NCI-H2107 treated with DMSO at 0.1 percent for 48 hours (cell line): ENCODE data around the gene LIX1.
"Not testable (repeated sequence)": the region's sequence is repeated elsewhere in the genome, so short reads cannot be mapped to it uniquely, and the experiment has no call there.

Source experiments
- DNase-seq: peaks from one replicate; lab custom pipeline; 2025; ENCODE audit not compliant: unreplicated experiment; lab: John Stamatoyannopoulos, UW

Gene LIX1

GRCh38 chr5:97142521-97143254 lies at the start of gene LIX1:
TSS of gene LIX1 (minus strand) at chr5:97142611. CDS start at chr5:97142576, 35 bp downstream.
- peak; percentile 13 for DNase-seq

GRCh38 chr5:97191893-97192292 lies 49.5 kb upstream of the LIX1 start:
- DNase-seq = no peak

GRCh38 chr5:97189523-97189922 lies 47.1 kb upstream of the LIX1 start:
- DNase-seq = not testable (repeated sequence)

- DNase-seq = no peak
Measured at GRCh38 chr5:97183930-97184213, 41.5 kb upstream of the LIX1 start.

- DNase-seq = peak; percentile 84
Measured at GRCh38 chr5:97183100-97183929, 40.9 kb upstream of the LIX1 start, which contains the start of gene RIOK2. TSS of gene RIOK2 (minus strand) at chr5:97183247. CDS start at chr5:97183191, 56 bp downstream.

- no peak for DNase-seq
Measured at GRCh38 chr5:97182571-97183099, 40.2 kb upstream of the LIX1 start.

GRCh38 chr5:97181856-97182545 lies 39.6 kb upstream of the LIX1 start:
- no peak for DNase-seq

GRCh38 chr5:97179457-97179856 lies 37.0 kb upstream of the LIX1 start:
- DNase-seq = not testable (repeated sequence)

- DNase-seq = no peak
Measured at GRCh38 chr5:97172227-97172626, 29.8 kb upstream of the LIX1 start.

GRCh38 chr5:97171703-97172102 lies 29.3 kb upstream of the LIX1 start:
- DNase-seq = no peak

- DNase-seq = no peak
Measured at GRCh38 chr5:97167435-97167834, 25.0 kb upstream of the LIX1 start.

- DNase-seq = no peak
Measured at GRCh38 chr5:97165726-97166125, 23.3 kb upstream of the LIX1 start.

GRCh38 chr5:97164846-97165245 lies 22.4 kb upstream of the LIX1 start:
- no peak for DNase-seq

- no peak for DNase-seq
Measured at GRCh38 chr5:97163790-97164285, 21.4 kb upstream of the LIX1 start.

GRCh38 chr5:97163360-97163764 lies 21.0 kb upstream of the LIX1 start:
- DNase-seq = no peak

- DNase-seq = peak; percentile 24
Measured at GRCh38 chr5:97162045-97162444, 19.6 kb upstream of the LIX1 start.

- DNase-seq = no peak
Measured at GRCh38 chr5:97157689-97158088, 15.3 kb upstream of the LIX1 start.

GRCh38 chr5:97151370-97151769 lies 9.0 kb upstream of the LIX1 start:
- no peak for DNase-seq

GRCh38 chr5:97150401-97150800 lies 8.0 kb upstream of the LIX1 start:
- DNase-seq = no peak

GRCh38 chr5:97149709-97150108 lies 7.3 kb upstream of the LIX1 start:
- no peak for DNase-seq

GRCh38 chr5:97148288-97148687 lies 5.9 kb upstream of the LIX1 start:
- DNase-seq = no peak
